ENCODE data around the gene VSIG8.

VSIG8 gene

DNA sequence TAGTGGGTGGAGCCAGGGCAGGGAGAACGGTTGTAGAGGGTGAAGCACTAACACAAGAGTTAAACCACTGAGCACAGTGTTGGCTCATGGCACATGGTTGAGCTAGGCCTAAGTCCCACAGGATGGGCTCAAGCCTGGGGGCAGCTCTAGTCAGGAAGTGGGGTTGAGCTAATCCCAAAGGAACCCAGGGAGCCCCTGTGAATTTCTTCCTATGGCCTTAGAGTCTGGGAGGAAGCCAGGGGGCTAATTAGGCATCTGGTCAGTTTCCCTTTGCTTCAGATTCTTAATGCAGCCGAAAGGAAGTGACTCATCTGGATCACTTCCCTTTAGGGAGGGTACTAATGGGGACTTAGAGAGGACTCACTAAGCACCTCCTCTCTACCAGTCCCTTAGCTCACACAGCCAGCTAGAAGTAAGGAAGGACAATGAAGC, 27.4 kb upstream of the VSIG8 start:
- DNase-seq, result peak; percentile 86

DNA sequence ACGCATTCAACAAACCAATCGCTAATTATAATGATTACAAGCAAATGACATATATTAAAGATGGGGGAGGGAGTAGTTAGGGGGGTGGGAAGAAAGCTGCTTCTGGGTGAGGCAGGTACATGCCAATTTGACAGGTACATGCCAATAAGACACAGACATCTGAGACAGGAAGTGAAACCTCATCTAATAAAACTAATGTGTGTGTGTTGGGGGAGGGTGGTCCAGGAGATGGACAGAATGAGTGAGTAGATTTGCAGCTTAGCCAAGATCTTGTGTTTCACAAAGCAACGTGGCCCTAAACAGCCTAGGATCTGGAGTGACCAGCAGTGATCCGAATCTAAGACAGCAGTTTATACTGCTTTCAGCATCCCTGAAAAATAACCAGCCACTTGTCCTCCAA, 26.7 kb upstream of the VSIG8 start:
- Histone ChIP-seq H3K9ac (ENCODE audit: low read length) (peak overlapping the region; percentile 7; the same call in 1 of the 2 replicates), H3K27ac (ENCODE audit: low read length) (peak overlapping the region; percentile 62; the same call in 1 of the 2 replicates)

More for the DNA sequence above, 27.4 kb upstream of the VSIG8 start:
- H3K4me2 ChIP-seq (ENCODE audit: low read depth, low read length), result peak overlapping the region; percentile 45
- H3K36me3 ChIP-seq (replicated peaks; ENCODE audit: insufficient read depth, low read length), result no peaks in the 10 kb centered on the region
- H3K27me3 ChIP-seq (replicated peaks; ENCODE audit: insufficient read depth, low read length), result no peaks in the 10 kb centered on the region
- H3K27ac ChIP-seq (ENCODE audit: low read length), result peak overlapping the region; percentile 62
- H4K20me1 ChIP-seq (ENCODE audit: insufficient read depth, low read length), result no peaks in the 10 kb centered on the region
- H3K4me3 ChIP-seq (ENCODE audit: low read length), result peak overlapping the region; percentile 2; the same call in 1 of the 2 replicates
- peaks cover 13% of the 10 kb centered on the region for H3F3A ChIP-seq (ENCODE audit: insufficient read depth, low read length)
- peaks cover 44% of the 10 kb centered on the region for H3K4me1 ChIP-seq (ENCODE audit: low read length)
- H3K9me2 ChIP-seq (replicated peaks; ENCODE audit: insufficient read depth, low read length), result no peaks in the 10 kb centered on the region
- peak overlapping the region; percentile 29 for H2AFZ ChIP-seq (ENCODE audit: low read length)
- H3K79me2 ChIP-seq (ENCODE audit: low read length), result no peaks in the 10 kb centered on the region
- H3K9ac ChIP-seq (ENCODE audit: low read length), result peak overlapping the region; percentile 7; the same call in 1 of the 2 replicates
- H3K9me3 ChIP-seq (replicated peaks; ENCODE audit: insufficient read depth, low read length), result no peaks in the 10 kb centered on the region
- no peak for TF ChIP-seq EZH2phosphoT487 (IDR thresholded peaks at IDR 0.05; ENCODE audit: low read length)
- TF ChIP-seq, protein P1, sequence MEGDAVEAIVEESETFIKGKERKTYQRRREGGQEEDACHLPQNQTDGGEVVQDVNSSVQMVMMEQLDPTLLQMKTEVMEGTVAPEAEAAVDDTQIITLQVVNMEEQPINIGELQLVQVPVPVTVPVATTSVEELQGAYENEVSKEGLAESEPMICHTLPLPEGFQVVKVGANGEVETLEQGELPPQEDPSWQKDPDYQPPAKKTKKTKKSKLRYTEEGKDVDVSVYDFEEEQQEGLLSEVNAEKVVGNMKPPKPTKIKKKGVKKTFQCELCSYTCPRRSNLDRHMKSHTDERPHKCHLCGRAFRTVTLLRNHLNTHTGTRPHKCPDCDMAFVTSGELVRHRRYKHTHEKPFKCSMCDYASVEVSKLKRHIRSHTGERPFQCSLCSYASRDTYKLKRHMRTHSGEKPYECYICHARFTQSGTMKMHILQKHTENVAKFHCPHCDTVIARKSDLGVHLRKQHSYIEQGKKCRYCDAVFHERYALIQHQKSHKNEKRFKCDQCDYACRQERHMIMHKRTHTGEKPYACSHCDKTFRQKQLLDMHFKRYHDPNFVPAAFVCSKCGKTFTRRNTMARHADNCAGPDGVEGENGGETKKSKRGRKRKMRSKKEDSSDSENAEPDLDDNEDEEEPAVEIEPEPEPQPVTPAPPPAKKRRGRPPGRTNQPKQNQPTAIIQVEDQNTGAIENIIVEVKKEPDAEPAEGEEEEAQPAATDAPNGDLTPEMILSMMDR (IDR thresholded peaks at IDR 0.05; ENCODE audit: low read length), result no peak
- no peak for TF ChIP-seq EZH2 (optimal IDR thresholded peaks at IDR 0.05; ENCODE audit: low read depth, low read length)

DNA sequence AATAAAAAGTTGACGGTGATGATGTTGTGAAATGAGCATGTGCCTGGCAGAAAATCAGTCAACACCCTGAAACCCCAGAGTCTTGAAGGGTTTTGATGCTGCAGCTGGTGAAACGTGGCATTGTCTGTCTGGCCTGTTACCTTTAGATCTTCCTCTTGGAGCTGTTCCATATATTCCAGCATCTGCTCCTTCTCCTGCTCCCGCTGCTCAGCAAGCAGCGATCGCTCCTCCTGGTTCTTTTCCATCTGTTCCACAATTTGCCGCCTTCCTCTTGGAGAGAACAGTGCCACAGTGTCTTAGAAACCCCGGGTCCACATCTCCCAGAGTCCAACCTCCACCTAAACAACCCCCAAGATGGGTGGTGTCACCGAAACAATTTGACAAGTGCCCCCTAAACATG, 21.8 kb upstream of the VSIG8 start:
- Histone ChIP-seq H3K9me3 (replicated peaks; ENCODE audit: insufficient read depth, low read length) (no peaks in the 10 kb centered on the region), H3K27me3 (replicated peaks; ENCODE audit: insufficient read depth, low read length) (no peaks in the 10 kb centered on the region), H3K4me1 (ENCODE audit: low read length) (peaks cover 54% of the 10 kb centered on the region), H3K27ac (ENCODE audit: low read length) (no peak overlapping the region), H3K9ac (ENCODE audit: low read length) (no peak overlapping the region), H3K4me2 (ENCODE audit: low read depth, low read length) (no peak overlapping the region), H3K9me2 (replicated peaks; ENCODE audit: insufficient read depth, low read length) (no peaks in the 10 kb centered on the region), H3K36me3 (replicated peaks; ENCODE audit: insufficient read depth, low read length) (no peaks in the 10 kb centered on the region), H3F3A (ENCODE audit: insufficient read depth, low read length) (peaks cover 22% of the 10 kb centered on the region), H3K79me2 (ENCODE audit: low read length) (no peaks in the 10 kb centered on the region), H4K20me1 (ENCODE audit: insufficient read depth, low read length) (no peaks in the 10 kb centered on the region), H2AFZ (ENCODE audit: low read length) (no peak overlapping the region), H3K4me3 (ENCODE audit: low read length) (no peak overlapping the region)
- no peak for TF ChIP-seq EZH2phosphoT487 (IDR thresholded peaks at IDR 0.05; ENCODE audit: low read length)
- no peak for TF ChIP-seq EZH2 (optimal IDR thresholded peaks at IDR 0.05; ENCODE audit: low read depth, low read length)
- TF ChIP-seq, protein P1 (IDR thresholded peaks at IDR 0.05; ENCODE audit: low read length), result no peak
- no peak for DNase-seq

More for the DNA sequence above, 26.7 kb upstream of the VSIG8 start:
- no peaks in the 10 kb centered on the region for H4K20me1 ChIP-seq (ENCODE audit: insufficient read depth, low read length)
- peaks cover 44% of the 10 kb centered on the region for H3K4me1 ChIP-seq (ENCODE audit: low read length)
- DNase-seq, result peak; percentile 63
- H3F3A ChIP-seq (ENCODE audit: insufficient read depth, low read length), result peaks cover 13% of the 10 kb centered on the region
- no peaks in the 10 kb centered on the region for H3K27me3 ChIP-seq (replicated peaks; ENCODE audit: insufficient read depth, low read length)
- peak overlapping the region; percentile 29 for H2AFZ ChIP-seq (ENCODE audit: low read length)
- no peaks in the 10 kb centered on the region for H3K9me2 ChIP-seq (replicated peaks; ENCODE audit: insufficient read depth, low read length)
- H3K79me2 ChIP-seq (ENCODE audit: low read length), result no peaks in the 10 kb centered on the region
- TF ChIP-seq, protein P1 (IDR thresholded peaks at IDR 0.05; ENCODE audit: low read length), result no peak
- TF ChIP-seq EZH2 (optimal IDR thresholded peaks at IDR 0.05; ENCODE audit: low read depth, low read length), result no peak
- no peak for TF ChIP-seq EZH2phosphoT487 (IDR thresholded peaks at IDR 0.05; ENCODE audit: low read length)
- no peak overlapping the region for H3K4me3 ChIP-seq (ENCODE audit: low read length)
- no peaks in the 10 kb centered on the region for H3K36me3 ChIP-seq (replicated peaks; ENCODE audit: insufficient read depth, low read length)
- H3K9me3 ChIP-seq (replicated peaks; ENCODE audit: insufficient read depth, low read length), result no peaks in the 10 kb centered on the region
- peak overlapping the region; percentile 45 for H3K4me2 ChIP-seq (ENCODE audit: low read depth, low read length)

Measured in MM.1S (cell line).